Measurements from ENCODE around the gene CYBA.

- TF ChIP-seq, protein P1, sequence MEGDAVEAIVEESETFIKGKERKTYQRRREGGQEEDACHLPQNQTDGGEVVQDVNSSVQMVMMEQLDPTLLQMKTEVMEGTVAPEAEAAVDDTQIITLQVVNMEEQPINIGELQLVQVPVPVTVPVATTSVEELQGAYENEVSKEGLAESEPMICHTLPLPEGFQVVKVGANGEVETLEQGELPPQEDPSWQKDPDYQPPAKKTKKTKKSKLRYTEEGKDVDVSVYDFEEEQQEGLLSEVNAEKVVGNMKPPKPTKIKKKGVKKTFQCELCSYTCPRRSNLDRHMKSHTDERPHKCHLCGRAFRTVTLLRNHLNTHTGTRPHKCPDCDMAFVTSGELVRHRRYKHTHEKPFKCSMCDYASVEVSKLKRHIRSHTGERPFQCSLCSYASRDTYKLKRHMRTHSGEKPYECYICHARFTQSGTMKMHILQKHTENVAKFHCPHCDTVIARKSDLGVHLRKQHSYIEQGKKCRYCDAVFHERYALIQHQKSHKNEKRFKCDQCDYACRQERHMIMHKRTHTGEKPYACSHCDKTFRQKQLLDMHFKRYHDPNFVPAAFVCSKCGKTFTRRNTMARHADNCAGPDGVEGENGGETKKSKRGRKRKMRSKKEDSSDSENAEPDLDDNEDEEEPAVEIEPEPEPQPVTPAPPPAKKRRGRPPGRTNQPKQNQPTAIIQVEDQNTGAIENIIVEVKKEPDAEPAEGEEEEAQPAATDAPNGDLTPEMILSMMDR (IDR thresholded peaks at IDR 0.05): no peak
- TF ChIP-seq POLR2AphosphoS5 (IDR thresholded peaks at IDR 0.05; ENCODE audit: insufficient read depth in 1 of 2, low read depth in 1 of 2): no peak
These were observed 36.7 kb downstream of the CYBA start for GRCh38 chr16:88613911-88614817.
